Raji (cell line): ENCODE results near the gene AP1S2.

ENCODE experiments used
- POLR2A ChIP-seq: IDR thresholded peaks from 2 replicates; pipeline ENCODE4 v1.6.1; 2011; ENCODE audit warnings: low read depth, low read length, control low read depth; ENCODE audit not compliant: insufficient read depth

Gene AP1S2

DNA sequence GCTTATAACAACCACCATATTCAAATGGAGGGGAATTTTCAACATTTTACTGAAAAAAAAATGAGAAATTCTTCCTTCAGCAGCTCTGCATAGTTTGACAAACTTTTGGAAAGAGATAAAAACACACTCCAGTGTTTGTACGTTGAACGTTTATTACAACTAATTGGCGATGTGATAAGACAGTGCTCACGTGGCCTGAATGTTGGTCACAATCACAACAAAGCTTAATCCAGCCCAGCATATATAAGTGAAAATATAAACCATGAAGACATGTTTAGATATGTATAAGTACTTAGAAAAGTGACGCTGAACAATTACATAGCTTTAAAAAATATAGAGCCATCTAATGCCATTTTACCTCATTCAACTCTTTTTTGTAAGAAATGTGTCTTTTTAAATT lies 28.7 kb downstream of the AP1S2 start:
- no peak for TF ChIP-seq POLR2A

DNA sequence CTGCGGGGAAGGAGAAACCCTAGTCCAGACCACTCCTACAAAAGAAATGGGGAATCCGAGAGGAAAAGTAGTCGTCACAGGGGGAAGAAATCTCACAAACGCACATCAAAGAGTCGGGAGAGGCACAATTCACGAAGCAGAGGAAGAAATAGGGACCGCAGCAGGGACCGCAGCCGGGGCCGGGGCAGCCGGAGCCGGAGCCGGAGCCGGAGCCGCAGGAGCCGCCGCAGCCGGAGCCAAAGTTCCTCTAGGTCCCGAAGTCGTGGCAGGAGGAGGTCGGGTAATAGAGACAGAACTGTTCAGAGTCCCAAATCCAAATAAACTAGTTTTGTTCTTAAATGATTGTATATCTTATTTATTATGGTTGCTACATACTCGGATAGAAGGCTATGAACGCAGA lies 31.7 kb downstream of the AP1S2 start:
- no peak for TF ChIP-seq POLR2A

DNA sequence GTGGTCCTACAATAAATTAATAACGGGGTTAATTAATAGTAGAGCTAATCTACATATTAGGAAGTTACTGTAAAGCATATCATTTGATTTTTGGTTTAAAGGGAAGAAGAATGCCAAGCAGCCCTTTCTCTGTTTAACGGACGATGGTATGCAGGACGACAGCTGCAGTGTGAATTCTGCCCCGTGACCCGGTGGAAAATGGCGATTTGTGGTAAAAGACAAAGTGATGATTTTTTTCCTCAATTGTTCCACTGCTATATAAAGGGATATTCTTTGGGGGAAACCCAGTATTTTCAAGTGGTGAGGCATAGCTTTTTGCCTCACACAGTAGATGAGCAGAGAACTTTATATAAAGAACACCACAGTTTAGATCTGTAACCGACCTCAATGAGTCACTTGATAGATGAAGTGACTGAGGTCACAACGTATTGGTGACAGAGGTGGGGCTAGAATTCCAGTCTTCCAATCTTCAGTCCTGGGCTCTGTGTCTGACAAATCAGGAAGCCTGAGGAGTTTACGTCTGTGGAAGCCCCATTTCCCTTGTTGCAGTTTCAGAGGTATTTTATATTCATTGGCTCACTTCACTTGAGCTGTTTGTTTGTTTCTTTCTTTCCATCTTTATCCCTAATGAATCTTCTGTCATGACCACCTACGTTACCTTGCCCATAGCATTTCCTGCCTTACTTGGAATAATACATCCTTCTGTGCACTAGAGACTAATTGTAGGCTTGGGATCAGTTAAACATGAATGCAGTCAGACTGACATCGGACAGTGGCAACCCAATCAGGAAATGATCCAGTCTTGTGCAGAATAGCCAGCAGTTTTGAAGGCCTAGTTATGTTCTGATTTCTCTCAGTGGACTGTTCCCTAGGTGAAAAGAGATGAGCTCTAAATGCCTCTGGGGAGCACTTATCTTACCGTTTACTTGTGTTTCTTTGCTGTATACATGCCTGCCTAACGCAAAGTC lies 34.2 kb downstream of the AP1S2 start:
- no peak for TF ChIP-seq POLR2A

DNA sequence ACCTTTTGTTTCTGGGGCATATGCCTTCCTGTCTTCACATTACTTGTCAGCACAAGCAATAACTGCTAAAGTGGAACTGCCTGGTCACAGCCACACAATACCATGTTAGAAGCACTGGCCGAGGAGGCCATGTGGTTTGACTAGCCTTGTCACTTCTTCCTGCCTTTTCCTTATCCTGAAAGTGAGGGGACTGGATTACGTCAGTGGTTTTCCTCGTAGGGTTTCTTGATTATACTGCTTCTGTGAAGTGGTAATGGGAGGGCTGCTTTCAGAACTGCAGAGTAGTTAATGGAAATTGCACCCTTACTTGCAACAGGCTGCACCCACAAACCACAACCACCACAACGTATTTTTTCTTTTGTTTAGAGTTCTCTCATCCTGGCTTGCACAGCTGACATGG lies 37.7 kb downstream of the AP1S2 start:
- no peak for TF ChIP-seq POLR2A

DNA sequence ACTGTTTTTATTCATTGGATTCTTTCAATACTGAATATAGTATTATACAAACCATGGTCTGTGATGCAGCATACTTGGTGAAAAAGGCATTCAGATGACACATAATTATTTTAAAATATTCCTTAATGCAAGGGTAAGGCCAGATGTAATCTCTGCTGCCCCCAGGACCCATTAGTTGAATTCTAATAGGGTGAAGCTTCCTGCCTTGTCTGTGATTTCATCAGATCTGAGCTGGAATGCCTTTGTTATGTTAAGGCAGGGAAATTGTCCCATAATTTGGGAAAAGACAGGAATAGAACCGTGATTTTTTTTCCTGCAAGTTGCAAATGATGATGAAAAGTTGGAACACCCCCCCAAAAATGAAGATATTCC lies 38.2 kb downstream of the AP1S2 start:
- TF ChIP-seq POLR2A: no peak

DNA sequence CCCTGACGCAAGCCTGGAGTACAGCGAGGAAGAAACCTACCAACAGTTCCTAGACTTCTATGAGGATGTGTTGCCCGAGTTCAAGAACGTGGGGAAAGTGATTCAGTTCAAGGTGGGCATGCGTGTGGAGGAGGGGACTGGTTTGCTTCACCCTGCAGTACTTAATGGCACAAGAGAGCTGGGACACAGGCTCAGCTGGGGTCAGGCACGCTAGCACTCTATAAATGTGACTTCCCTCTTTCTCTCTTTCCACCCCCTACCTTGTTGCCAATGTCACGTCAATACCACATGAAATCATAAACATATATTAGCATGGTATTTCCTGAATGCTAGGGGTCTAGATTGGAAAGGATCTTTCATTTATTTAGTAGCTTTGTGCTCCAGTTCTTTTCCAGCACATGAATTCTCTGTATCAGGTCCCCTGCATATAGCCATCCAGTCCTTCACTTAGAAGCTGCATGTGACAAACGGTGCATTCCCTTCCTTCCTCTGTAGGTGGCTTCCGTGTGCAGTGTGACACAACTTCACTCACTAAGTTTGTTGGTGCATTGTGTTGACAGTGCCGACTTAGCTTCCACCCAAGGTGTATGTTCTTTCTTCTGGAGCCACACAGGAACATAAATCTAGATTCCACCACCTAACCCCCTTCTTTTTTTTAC lies 38.7 kb downstream of the AP1S2 start:
- TF ChIP-seq POLR2A: no peak

DNA sequence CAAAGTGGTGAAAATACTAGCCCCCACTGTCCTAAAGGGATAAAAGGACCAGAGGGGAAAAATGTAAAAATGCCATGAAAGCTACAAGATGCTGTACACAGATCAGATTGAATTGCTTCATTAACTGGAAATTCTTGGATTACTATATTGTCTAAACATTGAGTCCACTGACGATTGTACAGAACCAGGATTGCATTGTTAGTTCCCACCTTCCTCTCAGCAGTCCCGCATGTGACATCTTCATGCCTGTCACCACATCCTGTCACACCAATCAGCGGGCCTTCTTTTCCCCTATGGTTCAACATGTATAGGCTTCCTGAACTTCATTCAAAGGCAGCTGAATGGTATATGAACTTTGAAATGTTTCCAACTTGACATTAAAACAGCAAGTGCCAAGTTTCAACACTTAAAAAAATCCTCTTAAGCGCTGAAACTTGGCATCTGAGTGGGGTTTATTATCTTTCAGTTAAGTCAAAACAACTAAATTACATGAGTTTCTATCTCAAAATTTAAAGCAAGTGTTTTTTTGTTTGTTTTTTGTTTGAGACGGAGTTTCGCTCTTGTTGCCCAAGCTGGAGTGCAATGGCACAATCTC lies 39.7 kb downstream of the AP1S2 start:
- TF ChIP-seq POLR2A: no peak

DNA sequence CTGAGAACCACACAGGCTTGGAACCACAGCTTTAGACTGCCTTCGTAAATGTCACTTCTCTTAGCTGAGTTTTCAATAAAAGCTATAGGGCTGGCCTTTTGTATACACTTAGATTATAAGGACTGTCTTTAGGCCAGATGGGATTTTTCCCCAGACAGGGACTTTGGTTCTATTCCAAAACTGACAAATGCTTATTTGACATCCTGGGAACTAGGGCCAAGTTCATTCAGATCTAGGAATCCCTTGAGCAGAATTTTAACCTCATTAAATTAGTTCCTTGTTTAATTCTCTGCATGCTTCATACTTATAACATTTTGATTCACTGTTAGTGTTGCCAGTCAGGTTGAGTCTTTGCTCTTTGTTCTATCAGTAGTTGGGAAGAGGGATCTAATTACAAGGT lies 41.2 kb downstream of the AP1S2 start:
- no peak for TF ChIP-seq POLR2A

DNA sequence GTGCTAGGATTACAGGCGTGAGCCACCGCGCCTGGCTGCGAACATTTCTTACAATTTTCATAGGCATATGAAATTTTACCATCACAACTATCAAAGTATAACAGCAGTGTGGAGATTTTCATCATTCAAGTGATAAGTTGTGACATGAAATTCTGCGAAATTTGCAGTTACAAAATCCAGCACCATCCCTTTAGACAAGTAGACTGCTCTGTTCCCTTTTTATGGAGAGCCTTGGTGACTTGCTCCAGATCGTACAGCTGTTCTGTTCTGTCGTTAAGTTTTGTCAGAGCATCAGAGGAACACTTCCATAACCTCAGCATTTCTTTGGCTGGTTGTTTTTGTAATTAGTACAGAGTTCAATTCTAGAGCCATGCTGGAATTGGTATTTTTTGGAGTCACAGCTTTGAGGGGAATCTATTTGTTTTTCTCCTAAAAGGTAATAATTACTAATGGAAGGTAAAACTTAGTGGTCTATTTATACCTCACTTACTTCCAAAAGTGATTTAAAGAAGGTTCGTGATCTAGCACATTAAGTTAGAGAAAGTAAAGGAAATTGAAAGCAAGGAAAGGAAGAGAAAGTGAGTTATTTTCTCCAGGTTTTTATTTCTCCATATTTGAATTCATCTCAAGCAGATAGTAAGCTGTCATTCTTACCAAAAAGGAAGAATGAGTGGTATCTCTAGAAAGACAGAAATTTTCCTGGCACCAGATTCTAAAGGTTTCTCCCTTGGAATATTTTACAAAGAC lies 42.2 kb downstream of the AP1S2 start:
- no peak for TF ChIP-seq POLR2A

DNA sequence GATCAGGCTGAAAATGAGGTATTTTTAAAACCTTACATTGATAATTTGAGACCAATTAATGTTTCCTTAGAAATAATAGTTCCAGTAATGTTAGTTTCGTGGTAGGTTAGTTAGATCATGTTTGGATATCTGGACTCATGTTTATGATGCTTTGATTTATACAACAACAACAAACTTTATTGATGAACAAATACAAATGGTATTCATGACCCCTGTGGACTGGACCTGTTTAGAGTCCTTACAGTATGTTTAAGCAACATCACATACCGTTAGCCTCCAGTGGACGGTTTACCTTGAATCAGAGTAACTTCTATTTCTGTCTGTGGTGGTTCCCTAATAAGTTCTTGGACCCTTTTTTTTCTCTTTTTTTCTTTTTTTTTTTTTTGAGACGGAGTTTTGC lies 46.4 kb downstream of the AP1S2 start:
- TF ChIP-seq POLR2A: no peak

DNA sequence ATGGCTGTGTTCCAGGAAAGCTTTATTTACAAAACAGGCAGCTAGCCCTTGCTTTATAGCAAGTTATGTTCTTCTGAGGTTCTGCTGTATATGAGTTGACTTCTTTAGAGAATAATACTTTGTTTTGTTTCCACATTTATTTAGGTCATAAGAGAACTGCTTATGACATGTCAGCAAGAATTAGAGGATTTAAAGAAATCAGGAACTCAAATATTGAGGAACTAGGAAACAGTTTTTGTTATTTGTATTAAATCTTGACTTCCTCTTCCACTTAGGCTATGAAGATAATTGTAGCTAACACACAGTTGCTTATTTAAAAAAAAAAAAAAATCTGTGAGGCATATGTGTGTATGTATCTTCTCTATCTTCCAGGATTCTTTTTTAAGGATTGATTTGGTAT lies 50.0 kb downstream of the AP1S2 start:
- TF ChIP-seq POLR2A: no peak

DNA sequence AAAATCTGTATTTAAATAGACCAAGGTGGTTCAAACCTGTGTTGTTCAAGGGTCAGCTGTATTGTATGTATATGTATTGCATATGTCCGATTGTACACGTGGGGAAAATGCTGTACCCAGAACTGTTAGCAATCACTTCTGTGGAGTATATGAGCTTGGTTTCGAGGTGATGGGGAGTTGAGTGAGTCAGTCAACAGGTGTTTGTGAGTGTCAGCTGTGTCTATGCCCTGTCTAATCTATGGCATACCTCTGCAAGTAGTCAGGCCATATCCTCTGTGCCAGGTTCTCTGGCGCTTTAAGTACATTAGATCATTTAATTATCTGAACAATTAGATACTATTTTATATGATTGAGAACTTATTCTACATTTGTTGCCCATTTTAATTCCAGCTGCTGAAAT lies 56.9 kb downstream of the AP1S2 start:
- TF ChIP-seq POLR2A: no peak

DNA sequence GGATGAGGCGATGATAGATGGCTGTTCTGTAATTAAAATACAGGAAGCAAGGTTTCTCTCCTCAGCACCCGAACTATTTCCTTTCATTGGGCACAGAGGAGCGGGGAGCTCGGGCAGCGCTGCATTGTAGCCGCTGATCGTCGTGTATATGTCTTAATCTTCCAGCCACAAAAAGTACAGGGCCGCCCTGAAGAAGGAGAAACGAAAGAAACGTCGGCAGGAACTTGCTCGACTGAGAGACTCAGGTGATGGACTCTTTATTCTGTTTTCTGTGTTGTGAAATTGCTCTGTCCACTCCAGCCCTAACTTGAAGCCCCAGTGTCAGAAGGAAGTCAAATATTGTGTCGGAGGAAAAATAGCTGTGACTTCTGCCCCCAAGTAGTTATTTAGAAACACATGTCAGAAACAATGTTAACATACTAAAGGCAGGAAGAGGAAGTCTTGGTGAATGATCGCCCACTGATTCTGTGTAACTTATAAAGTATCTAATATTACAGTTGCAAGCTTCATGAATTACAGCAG lies 63.8 kb downstream of the AP1S2 start:
- no peak for TF ChIP-seq POLR2A

DNA sequence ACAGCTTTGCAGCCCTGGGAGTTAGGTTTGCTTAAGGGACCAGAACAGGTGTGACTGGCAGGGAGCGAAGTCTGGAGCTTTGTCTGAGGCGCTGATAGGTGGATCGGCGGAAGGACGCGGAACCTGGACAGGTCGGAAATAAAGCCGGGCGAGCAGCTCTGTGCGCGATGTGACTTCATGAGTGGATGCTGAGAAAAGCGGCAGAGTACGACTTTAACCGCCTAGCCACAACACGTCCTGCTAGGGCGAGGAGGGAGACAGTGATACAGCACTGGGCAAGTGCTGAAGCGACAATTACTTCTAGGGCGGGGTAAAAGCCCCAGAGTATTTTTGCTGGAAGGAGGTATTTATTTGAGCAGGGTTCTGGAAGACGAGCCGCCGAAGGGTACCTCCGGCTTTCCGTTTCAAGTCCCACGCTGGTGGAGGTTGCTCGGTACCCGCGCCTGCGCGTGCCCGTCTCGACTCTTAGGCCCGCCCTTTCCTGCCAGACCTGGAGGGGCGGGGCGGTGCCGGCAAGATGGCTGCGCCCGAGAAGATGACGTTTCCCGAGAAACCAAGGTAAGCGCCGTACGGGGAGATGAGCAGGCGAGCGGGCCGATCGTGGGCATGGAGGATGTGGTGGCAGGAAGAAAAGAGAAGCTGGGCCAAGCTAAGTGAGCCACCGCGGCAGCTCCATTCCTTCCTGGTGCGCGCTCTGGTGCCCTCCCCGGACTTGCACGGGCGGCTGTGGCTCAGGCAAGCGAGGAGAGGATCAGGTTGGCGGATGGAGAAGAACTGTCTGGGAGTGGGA lies 64.4 kb downstream of the AP1S2 start, which contains the start of gene ZRSR2:
TSS of gene ZRSR2 (plus strand) at position 506 of the 790 bp plus-strand sequence. CDS start at position 518, 12 bp downstream.
- peak; percentile 76 for TF ChIP-seq POLR2A
